CD4-positive, alpha-beta T cell treated with Interleukin-6 for 4 hours (primary cell): ENCODE results near the gene RPGRIP1.
"Not testable (repeated sequence)": the region's sequence is repeated elsewhere in the genome, so short reads cannot be mapped to it uniquely, and the experiment has no call there.

Experiments
- DNase-seq: peaks from one replicate; pipeline ENCODE4 v3.0.0-alpha.2; 2020; ENCODE audit warnings: mixed read lengths

Gene RPGRIP1

GRCh38 chr14:21279783-21280182 lies at the start of gene RPGRIP1:
TSS of gene RPGRIP1 (plus strand) at chr14:21280083. CDS start at chr14:21287977, 7,894 bp downstream.
- DNase-seq, result no peak

GRCh38 chr14:21231020-21231652 lies 48.7 kb upstream of the RPGRIP1 start:
- peak; percentile 38 for DNase-seq

- DNase-seq, result peak; percentile 20
Observed at GRCh38 chr14:21233457-21234076, 46.3 kb upstream of the RPGRIP1 start.

GRCh38 chr14:21234112-21234511 lies 45.8 kb upstream of the RPGRIP1 start:
- DNase-seq, result no peak

GRCh38 chr14:21236948-21237797 lies 42.7 kb upstream of the RPGRIP1 start:
- DNase-seq, result no peak

GRCh38 chr14:21238823-21239518 lies 40.9 kb upstream of the RPGRIP1 start:
- DNase-seq, result no peak

- no peak for DNase-seq
Observed at GRCh38 chr14:21240417-21240816, 39.5 kb upstream of the RPGRIP1 start.

GRCh38 chr14:21241218-21241819 lies 38.6 kb upstream of the RPGRIP1 start:
- no peak for DNase-seq

GRCh38 chr14:21244544-21244943 lies 35.3 kb upstream of the RPGRIP1 start:
- DNase-seq, result no peak

- no peak for DNase-seq
Observed at GRCh38 chr14:21245813-21246212, 34.1 kb upstream of the RPGRIP1 start.

GRCh38 chr14:21248338-21248737 lies 31.5 kb upstream of the RPGRIP1 start:
- DNase-seq, result no peak

GRCh38 chr14:21248739-21249411 lies 31.0 kb upstream of the RPGRIP1 start:
- DNase-seq, result no peak

- DNase-seq, result no peak
Observed at GRCh38 chr14:21251215-21251614, 28.7 kb upstream of the RPGRIP1 start.

- no peak for DNase-seq
Observed at GRCh38 chr14:21252149-21252548, 27.7 kb upstream of the RPGRIP1 start.

GRCh38 chr14:21255385-21256101 lies 24.3 kb upstream of the RPGRIP1 start:
- DNase-seq, result no peak

- DNase-seq, result not testable (repeated sequence)
Observed at GRCh38 chr14:21256102-21256447, 23.8 kb upstream of the RPGRIP1 start.

- DNase-seq, result no peak
Observed at GRCh38 chr14:21256539-21257393, 23.1 kb upstream of the RPGRIP1 start.

GRCh38 chr14:21257394-21257909 lies 22.4 kb upstream of the RPGRIP1 start:
- peak; percentile 12 for DNase-seq

GRCh38 chr14:21258005-21258888 lies 21.6 kb upstream of the RPGRIP1 start:
- no peak for DNase-seq
